Mesothelial cell of epicardium (in vitro differentiated cells): Measurements from ENCODE around the gene MTCL1. TPM values are rescaled to one million over a fixed set of nuclear protein-coding genes. Genes with fewer than 3 reads are reported as not detected.
A peak's percentile ranks its signal among the peaks of the same experiment; 100 is the strongest.

ENCODE experiments used
- DNase-seq, 2 experiments: peaks; one replicate each; pipeline ENCODE4 v3.0.0; 2021; ENCODE audit warnings: low spot score in 2 of 2; ENCODE audit not compliant: unreplicated experiment in 2 of 2
- H3K27ac Mint-ChIP-seq: 2 replicates; pipeline ENCODE4 v1.8.0; 2021; ENCODE audit warnings: mixed read lengths
- H3K27me3 Mint-ChIP-seq: 2 replicates; pipeline ENCODE4 v1.8.0; 2021; ENCODE audit warnings: low read depth, mixed read lengths
- H3K36me3 Mint-ChIP-seq: 2 replicates; pipeline ENCODE4 v1.8.0; 2021; ENCODE audit warnings: mixed read lengths
- H3K4me1 Mint-ChIP-seq: 2 replicates; pipeline ENCODE4 v1.8.0; 2021; ENCODE audit warnings: mixed read lengths
- H3K4me3 Mint-ChIP-seq: 2 replicates; pipeline ENCODE4 v1.8.0; 2021; ENCODE audit warnings: mild to moderate bottlenecking, moderate library complexity, mixed read lengths
- H3K9me3 Mint-ChIP-seq: 2 replicates; pipeline ENCODE4 v1.8.0; 2021; ENCODE audit warnings: mixed read lengths
- CTCF ChIP-seq: fragments of 200-600 bp; sonication (generic); IDR thresholded peaks from one replicate; pipeline ENCODE4 v1.5.0; 2021; ENCODE audit warnings: antibody characterized with exemption; ENCODE audit not compliant: unreplicated experiment
- total RNA-seq: library from RNA; stranded (reverse); gene quantifications from 3 replicates; pipeline ENCODE4 v1.2.1, GENCODE V29; 2021

The MTCL1 gene
- total RNA-seq, 1 donor from 2014 or later, result 24.7 TPM

- TF ChIP-seq CTCF, result no peak
- Mint-ChIP-seq H3K4me1 (peaks cover 30% of the 10 kb centered on the region), H3K4me3 (no peak overlapping the region), H3K9me3 (no peaks in the 10 kb centered on the region), H3K36me3 (no peaks in the 10 kb centered on the region), H3K27me3 (no peaks in the 10 kb centered on the region), H3K27ac (no peak overlapping the region)
- DNase-seq, result no peak
Observed at GRCh38 chr18:8795586-8796325, 90.4 kb downstream of the MTCL1 start.

DNA sequence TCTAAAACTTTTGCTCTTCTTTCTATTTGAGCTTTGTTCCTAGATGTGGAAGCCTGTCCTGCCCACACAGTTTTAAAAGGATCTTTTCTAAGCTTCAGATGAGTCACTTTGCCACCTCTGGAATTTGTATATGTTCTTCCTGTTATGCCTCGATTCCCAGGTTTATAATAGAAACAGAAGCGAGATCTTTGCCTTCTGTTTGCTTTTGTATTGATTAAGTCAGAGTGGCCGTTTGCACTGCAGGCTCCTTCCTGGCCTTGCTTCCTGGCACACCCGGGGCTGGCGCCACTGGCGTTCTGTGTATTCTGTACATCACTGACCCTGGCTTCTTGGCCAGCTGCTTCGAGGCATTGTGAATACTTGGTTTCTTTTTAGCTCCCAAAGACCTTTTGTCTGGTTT, 91.8 kb downstream of the MTCL1 start:
- Mint-ChIP-seq H3K4me1 (peaks cover 39% of the 10 kb centered on the region), H3K9me3 (no peaks in the 10 kb centered on the region), H3K36me3 (no peaks in the 10 kb centered on the region), H3K27ac (no peak overlapping the region), H3K4me3 (no peak overlapping the region), H3K27me3 (no peaks in the 10 kb centered on the region)
- no peak for DNase-seq
- TF ChIP-seq CTCF, result no peak

GRCh38 chr18:8799001-8799400, 93.6 kb downstream of the MTCL1 start:
- Mint-ChIP-seq H3K4me3 (no peak overlapping the region), H3K27me3 (no peaks in the 10 kb centered on the region), H3K27ac (no peak overlapping the region), H3K4me1 (peaks cover 46% of the 10 kb centered on the region), H3K36me3 (no peaks in the 10 kb centered on the region), H3K9me3 (no peaks in the 10 kb centered on the region)
- no peak for TF ChIP-seq CTCF
- DNase-seq, result no peak

- DNase-seq, result no peak
- Mint-ChIP-seq H3K4me3 (peak overlapping the region; percentile 4), H3K27me3 (no peaks in the 10 kb centered on the region), H3K9me3 (no peaks in the 10 kb centered on the region), H3K4me1 (peaks cover 39% of the 10 kb centered on the region), H3K27ac (peak overlapping the region; percentile 75), H3K36me3 (no peaks in the 10 kb centered on the region)
- no peak for TF ChIP-seq CTCF
Observed at GRCh38 chr18:8799596-8800441, 94.5 kb downstream of the MTCL1 start.

DNA sequence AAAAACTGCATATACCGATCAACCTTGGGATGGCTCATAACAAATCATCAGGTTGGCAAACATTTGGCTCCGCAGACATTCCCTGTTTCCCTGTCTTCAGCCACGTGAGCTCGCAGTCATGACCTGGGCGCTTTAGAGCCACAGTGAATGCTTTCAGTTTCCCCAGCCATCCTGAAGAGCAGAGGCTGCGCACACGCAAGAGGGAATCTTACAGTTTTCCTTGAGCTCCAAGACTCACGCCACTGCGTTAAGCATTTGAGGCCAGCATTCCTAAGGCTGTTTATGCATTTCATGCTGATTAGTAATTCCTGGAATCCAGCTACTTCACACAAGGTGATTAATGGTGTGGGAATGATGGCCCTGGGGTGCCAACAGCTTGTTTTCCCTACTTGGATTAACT, 95.1 kb downstream of the MTCL1 start:
- no peak for DNase-seq
- no peaks in the 10 kb centered on the region for H3K9me3 Mint-ChIP-seq
- H3K4me1 Mint-ChIP-seq, result peaks cover 38% of the 10 kb centered on the region
- peak overlapping the region; percentile 75 for H3K27ac Mint-ChIP-seq
- no peak for TF ChIP-seq CTCF
- no peaks in the 10 kb centered on the region for H3K27me3 Mint-ChIP-seq
- H3K36me3 Mint-ChIP-seq, result no peaks in the 10 kb centered on the region
- H3K4me3 Mint-ChIP-seq, result peak overlapping the region; percentile 4
